HepG2 (cell line): ENCODE data around the gene TBC1D1. TPM values are rescaled to one million over a fixed set of nuclear protein-coding genes. Genes with fewer than 3 reads are reported as not detected.

Experiments
- ATAC-seq: fragments of 200-7000 bp; cut with Tn5 transposase; 3 replicates; pipeline ENCODE4 v1.9.1; 2020; ENCODE audit warnings: mild to moderate bottlenecking, moderate library complexity
- BruUV-seq: library from RNA; stranded (reverse); fragments of 400-500 nt; replicated peaks from 2 replicates; lab custom pipeline; 2021; lab: Mats Ljungman, UMichigan
- CTCF ChIA-PET: fragments of 300-600 bp; formaldehyde crosslinking; extraction: SDS; loops from one replicate; lab custom pipeline; 2021; ENCODE audit warnings: low total read pairs, inconsistent platforms, low intra/inter-chr PET ratio; lab: Yijun Ruan, JAX
- POLR2A ChIA-PET: fragments of 350-600 bp; sonication (Branson Sonifier 250); formaldehyde crosslinking; loops from one replicate; lab custom pipeline; 2020; ENCODE audit warnings: antibody characterized with exemption, inconsistent platforms; lab: Yijun Ruan, JAX
- DNase-seq: peaks from one replicate; pipeline ENCODE4 v3.0.0-alpha.2; 2015; ENCODE audit warnings: low spot score
- FAIRE-seq: peaks from 3 replicates; lab custom pipeline; 2011; peaks lifted over from hg19 to GRCh38; lab: Jason Lieb, UNC
- H2AFZ ChIP-seq: one replicate; pipeline ENCODE4 v1.6.1; 2011; ENCODE audit warnings: low read length, inconsistent platforms
- H3K27ac ChIP-seq: fragments of 300-600 bp; 3 replicates; pipeline ENCODE4 v1.8.0; 2011; ENCODE audit warnings: mixed run types, mild to moderate bottlenecking, mixed read lengths, low read length, inconsistent platforms; ENCODE audit not compliant: insufficient read depth; ENCODE audit errors: extremely low read length
- H3K27me3 ChIP-seq, 2 experiments: fragments of 200-600 bp in 1 of 2; 2 replicates in 1 of 2; 3 replicates in 1 of 2; pipeline versions ENCODE4 v1.6.0 to v1.8.0; 2011; ENCODE audit warnings: low read length in 2 of 2, mild to moderate bottlenecking in 2 of 2, moderate library complexity in 2 of 2, inconsistent platforms in 1 of 2; ENCODE audit not compliant: insufficient read depth in 2 of 2, control insufficient read depth in 1 of 2
- H3K36me3 ChIP-seq, 2 experiments: fragments of 200-600 bp in 1 of 2; replicated peaks in 1 of 2; 2 replicates in 1 of 2; 3 replicates in 1 of 2; pipeline versions ENCODE4 v1.5.1 to v1.8.0; 2011; ENCODE audit warnings: low read length in 2 of 2, inconsistent platforms in 1 of 2; ENCODE audit not compliant: insufficient read depth in 2 of 2, control insufficient read depth in 1 of 2
- H3K4me1 ChIP-seq: 2 replicates; pipeline ENCODE4 v1.5.1; 2012; ENCODE audit warnings: low read length, inconsistent platforms; ENCODE audit not compliant: insufficient read depth
- H3K4me2 ChIP-seq: 2 replicates; pipeline ENCODE4 v1.6.0; 2011; ENCODE audit warnings: low read depth, low read length, inconsistent platforms
- H3K4me3 ChIP-seq, 3 experiments: fragments of 200-600 bp in 1 of 3; sonication (generic), shearing (Covaris generic) in 1 of 3; replicated peaks in 1 of 3; 2 replicates each; pipeline ENCODE4 v1.5.1; 2011 to 2016; ENCODE audit warnings: low read length in 3 of 3, inconsistent platforms in 2 of 3, low read depth in 2 of 3, mild to moderate bottlenecking in 2 of 3, control low read depth in 1 of 3, mixed read lengths in 1 of 3; ENCODE audit not compliant: insufficient read depth in 1 of 3
- H3K79me2 ChIP-seq: one replicate; pipeline ENCODE4 v1.6.1; 2011; ENCODE audit warnings: low read length, inconsistent platforms; ENCODE audit not compliant: insufficient read depth
- H3K9ac ChIP-seq: 2 replicates; pipeline ENCODE4 v1.6.0; 2011; ENCODE audit warnings: mild to moderate bottlenecking, low read depth, low read length, inconsistent platforms; ENCODE audit not compliant: insufficient read depth
- H3K9me3 ChIP-seq: 2 replicates; pipeline ENCODE4 v1.5.1; 2012; ENCODE audit warnings: mild to moderate bottlenecking, low read length
- H4K20me1 ChIP-seq: 2 replicates; pipeline ENCODE4 v1.6.0; 2011; ENCODE audit warnings: inconsistent platforms, mild to moderate bottlenecking, low read length, moderate library complexity; ENCODE audit not compliant: insufficient read depth
- AKNA ChIP-seq: sonication (generic); formaldehyde crosslinking; IDR thresholded peaks from 2 replicates; pipeline ENCODE4 v1.4.0; 2020; ENCODE audit warnings: missing genetic modification reagents, borderline replicate concordance
- IRX3 ChIP-seq: sonication (generic); formaldehyde crosslinking; IDR thresholded peaks from 2 replicates; pipeline ENCODE4 v1.8.1; 2023; ENCODE audit warnings: mild to moderate bottlenecking, low read depth, missing genetic modification reagents, borderline replicate concordance
- YY1 ChIP-seq: IDR thresholded peaks from 2 replicates; pipeline ENCODE4 v1.6.1; 2011; ENCODE audit warnings: low read length, low read depth, moderate library complexity, mild to moderate bottlenecking; ENCODE audit not compliant: insufficient read depth, insufficient replicate concordance
- ZNF501 ChIP-seq: sonication (generic); formaldehyde crosslinking; IDR thresholded peaks from 2 replicates; pipeline ENCODE4 v1.5.1; 2020; ENCODE audit warnings: mild to moderate bottlenecking, moderate library complexity, missing genetic modification reagents
- WGBS: methylation state at CpG from one replicate; pipeline ENCODE4 v1.1.6; 2017; ENCODE audit warnings: low lambda C conversion rate; 5-methylcytosine and 5-hydroxymethylcytosine counted together
- in situ Hi-C: cut with HindIII; loops from 2 replicates; pipeline ENCODE4 v1.10.0; 2017; ENCODE audit warnings: low pct_unique_long_range_greater_than_20kb; ENCODE audit not compliant: extremely low pct_ligation_motif_present
- intact Hi-C: fragments of 100-400 bp; cut with micrococcal nuclease; formaldehyde crosslinking; loops from one replicate; pipeline ENCODE4 v1.10.0; 2022; ENCODE audit not compliant: unreplicated experiment
- polyA plus RNA-seq, 8 experiments: library from polyadenylated mRNA; depleted of rRNA in 3 of 8; stranded (reverse) in 7 of 8; unstranded in 1 of 8; fragments of >200 nt; fragmentation: Illumina TruSeq in 4 of 8; extraction: Trizol in 4 of 8; gene quantifications; 2 replicates each; pipeline versions ENCODE4 v1.2.1 to v1.2.3, GENCODE V29; 2011 to 2016; ENCODE audit warnings: low read depth in 4 of 8, missing spikeins in 1 of 8, mixed read lengths in 1 of 8; ENCODE audit not compliant: insufficient read depth in 1 of 8
- total RNA-seq, 5 experiments: library from RNA; depleted of rRNA; stranded (reverse); fragments of >200 nt; fragmentation: Illumina TruSeq; extraction: Trizol; gene quantifications; 2 replicates each; pipeline ENCODE4 v1.2.3, GENCODE V29; 2016; ENCODE audit warnings: low read depth in 1 of 5

Gene TBC1D1
- total and polyA plus RNA-seq, 2 of the 13 experiments (the other 11 are each of a cell fraction or from before 2014, with no cell fraction given) = 37.3 to 62.8 TPM

- Histone ChIP-seq H3K9ac (no peak overlapping the region), H4K20me1 (no peaks in the 10 kb centered on the region), H2AFZ (no peak overlapping the region), H3K79me2 (no peaks in the 10 kb centered on the region), H3K27ac (no peak overlapping the region), H3K4me1 (peaks cover 29% of the 10 kb centered on the region), H3K27me3 (no peaks in the 10 kb centered on the region), H3K4me2 (no peak overlapping the region), H3K4me3 (no peak overlapping the region), H3K36me3 (no peaks in the 10 kb centered on the region), H3K9me3 (no peaks in the 10 kb centered on the region)
- DNase-seq (no peak), ATAC-seq (no peak), FAIRE-seq (no peak)
- intact Hi-C loops = no loop called here
- ChIA-PET POLR2A (no interaction called here), CTCF (no interaction called here)
- BruUV-seq = no TSS peak
- in situ Hi-C loops = no loop called here
- TF ChIP-seq ZNF501 (CRISPR knock-in tag) (no peak), YY1 (no peak), IRX3 (CRISPR knock-in tag) (no peak), AKNA (CRISPR knock-in tag) (no peak)
- WGBS = 87% methylated on average over 5 of the region's 5 CpGs
Observed at GRCh38 chr4:37995299-37995821, 104.5 kb downstream of the TBC1D1 start.
